Activated CD4-positive, alpha-beta T cell treated with anti-CD3 and anti-CD28 coated beads, Interleukin-2, amount 10 ng/mL, durations not matched to agents 24 days and 14 days (primary cell): ENCODE results near the gene LRRC42. TPM values are rescaled to one million over a fixed set of nuclear protein-coding genes. Genes with fewer than 3 reads are reported as not detected.

ENCODE experiments used
- DNase-seq: peaks from one replicate; pipeline ENCODE4 v3.0.0; 2022
- H3K27ac Mint-ChIP-seq: one replicate; pipeline ENCODE4 v1.8.0; 2022; ENCODE audit warnings: mild to moderate bottlenecking, mixed read lengths
- H3K27me3 Mint-ChIP-seq: one replicate; pipeline ENCODE4 v1.8.0; 2022; ENCODE audit warnings: mixed read lengths
- H3K36me3 Mint-ChIP-seq: one replicate; pipeline ENCODE4 v1.8.0; 2022; ENCODE audit warnings: low read depth, mild to moderate bottlenecking, mixed read lengths
- H3K4me1 Mint-ChIP-seq: one replicate; pipeline ENCODE4 v1.8.0; 2021; ENCODE audit warnings: mixed read lengths
- H3K4me3 Mint-ChIP-seq: one replicate; pipeline ENCODE4 v1.8.0; 2022; ENCODE audit warnings: mild to moderate bottlenecking, moderate library complexity, mixed read lengths
- H3K9me3 Mint-ChIP-seq: one replicate; pipeline ENCODE4 v1.8.0; 2021; ENCODE audit warnings: mixed read lengths
- intact Hi-C: fragments of 100-400 bp; cut with micrococcal nuclease; formaldehyde crosslinking; loops from one replicate; pipeline ENCODE4 v1.15.1; 2023
- total RNA-seq: library from RNA; stranded (reverse); gene quantifications from 2 replicates; pipeline ENCODE4 v1.2.3, GENCODE V29; 2022

The LRRC42 gene
- total RNA-seq, 1 donor from 2014 or later = 34.7 TPM

- intact Hi-C loops = no loop called here
- no peaks in the 10 kb centered on the region for H3K4me1 Mint-ChIP-seq
- no peak overlapping the region for H3K27ac Mint-ChIP-seq
- H3K36me3 Mint-ChIP-seq = no peaks in the 10 kb centered on the region
- no peak for DNase-seq
- no peak overlapping the region for H3K4me3 Mint-ChIP-seq
- H3K9me3 Mint-ChIP-seq = no peaks in the 10 kb centered on the region
- peaks cover 6% of the 10 kb centered on the region for H3K27me3 Mint-ChIP-seq
These were observed 65.3 kb downstream of the LRRC42 start for GRCh38 chr1:54011316-54012007.

GRCh38 chr1:54012008-54012325 is 65.8 kb downstream of the LRRC42 start:
- Mint-ChIP-seq H3K4me3 (no peak overlapping the region), H3K4me1 (no peaks in the 10 kb centered on the region), H3K27ac (no peak overlapping the region), H3K36me3 (no peaks in the 10 kb centered on the region), H3K27me3 (peaks cover 6% of the 10 kb centered on the region), H3K9me3 (no peaks in the 10 kb centered on the region)
- DNase-seq = no peak
- intact Hi-C loops = no loop called here

- Mint-ChIP-seq H3K27me3 (peaks cover 6% of the 10 kb centered on the region), H3K36me3 (no peaks in the 10 kb centered on the region), H3K9me3 (no peaks in the 10 kb centered on the region), H3K27ac (no peak overlapping the region), H3K4me3 (no peak overlapping the region), H3K4me1 (no peaks in the 10 kb centered on the region)
- intact Hi-C loops = no loop called here
- no peak for DNase-seq
These were observed 66.7 kb downstream of the LRRC42 start for GRCh38 chr1:54012863-54013262.

- H3K9me3 Mint-ChIP-seq = no peaks in the 10 kb centered on the region
- no peaks in the 10 kb centered on the region for H3K4me1 Mint-ChIP-seq
- no peaks in the 10 kb centered on the region for H3K36me3 Mint-ChIP-seq
- no peak overlapping the region for H3K4me3 Mint-ChIP-seq
- peaks cover 6% of the 10 kb centered on the region for H3K27me3 Mint-ChIP-seq
- no peak for DNase-seq
- intact Hi-C loops = no loop called here
- H3K27ac Mint-ChIP-seq = no peak overlapping the region
These were observed 67.4 kb downstream of the LRRC42 start for GRCh38 chr1:54013393-54014008.

- H3K27me3 Mint-ChIP-seq = peaks cover 7% of the 10 kb centered on the region
- no peaks in the 10 kb centered on the region for H3K9me3 Mint-ChIP-seq
- intact Hi-C loops = no loop called here
- H3K4me3 Mint-ChIP-seq = no peak overlapping the region
- no peaks in the 10 kb centered on the region for H3K36me3 Mint-ChIP-seq
- no peaks in the 10 kb centered on the region for H3K4me1 Mint-ChIP-seq
- no peak for DNase-seq
- no peak overlapping the region for H3K27ac Mint-ChIP-seq
These were observed 68.0 kb downstream of the LRRC42 start for GRCh38 chr1:54014009-54014629.

- Mint-ChIP-seq H3K27ac (no peak overlapping the region), H3K36me3 (no peaks in the 10 kb centered on the region), H3K4me3 (no peak overlapping the region), H3K27me3 (peaks cover 6% of the 10 kb centered on the region), H3K4me1 (no peaks in the 10 kb centered on the region), H3K9me3 (no peaks in the 10 kb centered on the region)
- intact Hi-C loops = no loop called here
- no peak for DNase-seq
These were observed 70.5 kb downstream of the LRRC42 start for GRCh38 chr1:54016343-54017282.

Other genes starting within 250 kb of the LRRC42 start
- not detected in 2 replicates for gene GLIS1, start 207.2 kb upstream of the LRRC42 start, total RNA-seq
- gene NDC1, start 108.1 kb upstream of the LRRC42 start, total RNA-seq = 39.7 and 40.8 TPM in 2 replicates
- 14.6 and 15.6 TPM in 2 replicates for gene YIPF1, start 56.6 kb upstream of the LRRC42 start, total RNA-seq
- gene DIO1, start 52.2 kb upstream of the LRRC42 start, total RNA-seq = not detected in 2 replicates
- gene IFT25, start 651 bp upstream of the LRRC42 start, total RNA-seq = 53.9 and 55.8 TPM in 2 replicates
- gene LDLRAD1, start 71.8 kb downstream of the LRRC42 start, total RNA-seq = not detected in 2 replicates
- gene TMEM59, start 106.9 kb downstream of the LRRC42 start, total RNA-seq = 99.3 and 127 TPM in 2 replicates
- gene TCEANC2, start 107.3 kb downstream of the LRRC42 start, total RNA-seq = 10.0 and 11.6 TPM in 2 replicates
- not detected in 2 replicates for gene CDCP2, start 206.7 kb downstream of the LRRC42 start, total RNA-seq